RCC 7860 (cell line): ENCODE results near the gene KLC1.
"Not testable (repeated sequence)": the region's sequence is repeated elsewhere in the genome, so short reads cannot be mapped to it uniquely, and the experiment has no call there.

Source experiments
- DNase-seq: peaks from one replicate; pipeline ENCODE4 v3.0.0-alpha.2; 2015; ENCODE audit warnings: low spot score
- FAIRE-seq: peaks from 2 replicates; lab custom pipeline; 2012; peaks lifted over from hg19 to GRCh38; lab: Jason Lieb, UNC

KLC1 gene

GRCh38 chr14:103628684-103629502, at the start of gene KLC1:
TSS of gene KLC1 (plus strand) at chr14:103629211. CDS start at chr14:103654565, 25,354 bp downstream.
- FAIRE-seq: no peak
- peak; percentile 21 for DNase-seq

- no peak for FAIRE-seq
Measured at GRCh38 chr14:103581206-103581605, 47.8 kb upstream of the KLC1 start.

GRCh38 chr14:103581954-103582703, 46.9 kb upstream of the KLC1 start:
- DNase-seq: no peak
- no peak for FAIRE-seq

More at GRCh38 chr14:103581206-103581605, 47.8 kb upstream of the KLC1 start:
- no peak for DNase-seq

- FAIRE-seq (no peak), DNase-seq (no peak)
Measured at GRCh38 chr14:103584326-103584915, 44.6 kb upstream of the KLC1 start.

- FAIRE-seq (no peak), DNase-seq (no peak)
Measured at GRCh38 chr14:103593577-103593976, 35.4 kb upstream of the KLC1 start.

GRCh38 chr14:103594265-103594664, 34.7 kb upstream of the KLC1 start:
- DNase-seq: no peak

GRCh38 chr14:103597623-103598377, 31.2 kb upstream of the KLC1 start:
- peak; percentile 39 for DNase-seq
- FAIRE-seq: peak; percentile 66

More at GRCh38 chr14:103594265-103594664, 34.7 kb upstream of the KLC1 start:
- no peak for FAIRE-seq

- DNase-seq (no peak), FAIRE-seq (no peak)
Measured at GRCh38 chr14:103600503-103600902, 28.5 kb upstream of the KLC1 start.

- DNase-seq: no peak
- no peak for FAIRE-seq
Measured at GRCh38 chr14:103604620-103605019, 24.4 kb upstream of the KLC1 start.

GRCh38 chr14:103606963-103607668, 21.9 kb upstream of the KLC1 start:
- FAIRE-seq: no peak
- DNase-seq: peak; percentile 41

GRCh38 chr14:103607822-103608221, 21.2 kb upstream of the KLC1 start:
- DNase-seq: no peak
- no peak for FAIRE-seq

GRCh38 chr14:103609081-103609480, 19.9 kb upstream of the KLC1 start:
- not testable (repeated sequence) for FAIRE-seq, DNase-seq

GRCh38 chr14:103611215-103611614, 17.8 kb upstream of the KLC1 start:
- DNase-seq (no peak), FAIRE-seq (no peak)

GRCh38 chr14:103613517-103613916, 15.5 kb upstream of the KLC1 start:
- FAIRE-seq (no peak), DNase-seq (no peak)

GRCh38 chr14:103616635-103617300, 12.2 kb upstream of the KLC1 start:
- FAIRE-seq (no peak), DNase-seq (no peak)

GRCh38 chr14:103619057-103619456, 10.0 kb upstream of the KLC1 start:
- peak; percentile 57 for DNase-seq
- FAIRE-seq: no peak

GRCh38 chr14:103621860-103622259, 7.2 kb upstream of the KLC1 start:
- FAIRE-seq: no peak
- no peak for DNase-seq

- no peak for DNase-seq
- FAIRE-seq: no peak
Measured at GRCh38 chr14:103623308-103623707, 5.7 kb upstream of the KLC1 start.

- DNase-seq: no peak
- FAIRE-seq: no peak
Measured at GRCh38 chr14:103623883-103624482, 5.0 kb upstream of the KLC1 start.
